Stomach smooth muscle (tissue), 2 donors: ENCODE results near the gene OBI1.
"Not testable (repeated sequence)": the region's sequence is repeated elsewhere in the genome, so short reads cannot be mapped to it uniquely, and the experiment has no call there.

Experiments used
- H3K27ac ChIP-seq: one replicate; pipeline ENCODE4 v1.7.0; 2013; ENCODE audit warnings: mild to moderate bottlenecking, low read length, inconsistent platforms
- H3K27me3 ChIP-seq, 2 donors: one replicate each; pipeline ENCODE4 v1.7.0; 2013; ENCODE audit warnings: low read length in 2 of 2; ENCODE audit not compliant: insufficient read depth in 2 of 2, control insufficient read depth in 1 of 2
- H3K36me3 ChIP-seq, 2 donors: one replicate each; pipeline ENCODE4 v1.7.0; 2013; ENCODE audit warnings: low read length in 2 of 2; ENCODE audit not compliant: control insufficient read depth in 2 of 2, insufficient read depth in 2 of 2
- H3K4me1 ChIP-seq: one replicate; pipeline ENCODE4 v1.7.0; 2013; ENCODE audit warnings: low read length; ENCODE audit not compliant: control insufficient read depth, insufficient read depth
- H3K4me3 ChIP-seq, 2 donors: one replicate each; pipeline ENCODE4 v1.7.0; 2013; ENCODE audit warnings: low read length in 2 of 2
- H3K9ac ChIP-seq, 2 donors: one replicate each; pipeline ENCODE4 v1.7.0; 2013; ENCODE audit warnings: low read length in 2 of 2, mild to moderate bottlenecking in 1 of 2
- H3K9me3 ChIP-seq, 2 donors: one replicate each; pipeline ENCODE4 v1.7.0; 2013; ENCODE audit warnings: low read length in 2 of 2; ENCODE audit not compliant: control insufficient read depth in 2 of 2
- donor health status: healthy.
- donor health status: Pancreatic carcinoma.

OBI1 gene

GRCh38 chr13:78647109-78647678 lies 11.8 kb downstream of the OBI1 start:
- H3K9me3 ChIP-seq, H3K4me1 ChIP-seq, H3K27me3 ChIP-seq, H3K36me3 ChIP-seq, H3K4me3 ChIP-seq, H3K27ac ChIP-seq, H3K9ac ChIP-seq: not testable (repeated sequence)

GRCh38 chr13:78638216-78638615 lies 20.7 kb downstream of the OBI1 start:
- Histone ChIP-seq H3K36me3 (peaks cover 14 to 22% of the 10 kb centered on the region in 2 donors), H3K4me3 (no peak overlapping the region), H3K4me1 (no peaks in the 10 kb centered on the region)

GRCh38 chr13:78636495-78636894 lies 22.5 kb downstream of the OBI1 start:
- Histone ChIP-seq H3K4me3 (no peak overlapping the region), H3K9ac (no peak overlapping the region), H3K9me3 (no peaks in the 10 kb centered on the region), H3K4me1 (no peaks in the 10 kb centered on the region), H3K27ac (no peak overlapping the region), H3K36me3 (peaks cover 22 to 30% of the 10 kb centered on the region in 2 donors), H3K27me3 (no peaks in the 10 kb centered on the region)

More at GRCh38 chr13:78638216-78638615, 20.7 kb downstream of the OBI1 start:
- no peak overlapping the region for H3K9ac ChIP-seq
- H3K27ac ChIP-seq: no peak overlapping the region
- H3K27me3 ChIP-seq: no peaks in the 10 kb centered on the region
- no peaks in the 10 kb centered on the region for H3K9me3 ChIP-seq

GRCh38 chr13:78632996-78633395 lies 26.0 kb downstream of the OBI1 start:
- Histone ChIP-seq H3K27ac (no peak overlapping the region), H3K36me3 (peaks cover 23 to 26% of the 10 kb centered on the region in 2 donors), H3K27me3 (no peaks in the 10 kb centered on the region), H3K9ac (no peak overlapping the region), H3K9me3 (no peaks in the 10 kb centered on the region), H3K4me1 (no peaks in the 10 kb centered on the region), H3K4me3 (no peak overlapping the region)

- Histone ChIP-seq H3K4me3 (no peak overlapping the region), H3K36me3 (peaks cover 13 to 18% of the 10 kb centered on the region in 2 donors), H3K27ac (no peak overlapping the region), H3K27me3 (no peaks in the 10 kb centered on the region), H3K4me1 (no peaks in the 10 kb centered on the region), H3K9ac (no peak overlapping the region), H3K9me3 (no peaks in the 10 kb centered on the region)
Measured at GRCh38 chr13:78631077-78631476, 27.9 kb downstream of the OBI1 start.

GRCh38 chr13:78630511-78630910 lies 28.4 kb downstream of the OBI1 start:
- no peaks in the 10 kb centered on the region for H3K27me3 ChIP-seq
- H3K9me3 ChIP-seq: no peaks in the 10 kb centered on the region
- H3K36me3 ChIP-seq: peaks cover 13 to 23% of the 10 kb centered on the region in 2 donors
- no peak overlapping the region for H3K4me3 ChIP-seq
- no peak overlapping the region for H3K9ac ChIP-seq
- H3K27ac ChIP-seq: no peak overlapping the region
- H3K4me1 ChIP-seq: no peaks in the 10 kb centered on the region

GRCh38 chr13:78625384-78625783 lies 33.6 kb downstream of the OBI1 start:
- H3K9me3 ChIP-seq: no peaks in the 10 kb centered on the region

GRCh38 chr13:78623132-78623531 lies 35.8 kb downstream of the OBI1 start:
- Histone ChIP-seq H3K4me3 (no peak overlapping the region), H3K27ac (no peak overlapping the region), H3K36me3 (peaks cover 3 to 8% of the 10 kb centered on the region in 2 donors), H3K9me3 (no peaks in the 10 kb centered on the region), H3K9ac (no peak overlapping the region), H3K27me3 (no peaks in the 10 kb centered on the region), H3K4me1 (no peaks in the 10 kb centered on the region)

More at GRCh38 chr13:78625384-78625783, 33.6 kb downstream of the OBI1 start:
- peaks cover 5 to 10% of the 10 kb centered on the region in 2 donors for H3K36me3 ChIP-seq
- no peaks in the 10 kb centered on the region for H3K27me3 ChIP-seq
- H3K27ac ChIP-seq: no peak overlapping the region
- H3K4me3 ChIP-seq: no peak overlapping the region
- H3K4me1 ChIP-seq: no peaks in the 10 kb centered on the region
- no peak overlapping the region for H3K9ac ChIP-seq

GRCh38 chr13:78620936-78621470 lies 38.0 kb downstream of the OBI1 start:
- no peaks in the 10 kb centered on the region for H3K4me1 ChIP-seq
- H3K9ac ChIP-seq: no peak overlapping the region
- peaks cover 10 to 15% of the 10 kb centered on the region in 2 donors for H3K36me3 ChIP-seq
- no peak overlapping the region for H3K27ac ChIP-seq
- no peaks in the 10 kb centered on the region for H3K9me3 ChIP-seq
- H3K4me3 ChIP-seq: no peak overlapping the region
- no peaks in the 10 kb centered on the region for H3K27me3 ChIP-seq

- Histone ChIP-seq H3K4me1 (no peaks in the 10 kb centered on the region), H3K36me3 (peaks cover 9 to 13% of the 10 kb centered on the region in 2 donors), H3K9me3 (no peaks in the 10 kb centered on the region), H3K4me3 (no peak overlapping the region), H3K27ac (no peak overlapping the region), H3K27me3 (no peaks in the 10 kb centered on the region), H3K9ac (no peak overlapping the region)
Measured at GRCh38 chr13:78618411-78618810, 40.5 kb downstream of the OBI1 start.

GRCh38 chr13:78611040-78611439 lies 47.9 kb downstream of the OBI1 start:
- H3K27me3 ChIP-seq: peaks cover 35 to 44% of the 10 kb centered on the region in 2 donors
- peaks cover 24% of the 10 kb centered on the region for H3K4me1 ChIP-seq
- H3K9ac ChIP-seq: no peak overlapping the region
- no peak overlapping the region for H3K4me3 ChIP-seq
- H3K27ac ChIP-seq: no peak overlapping the region
- H3K9me3 ChIP-seq: no peaks in the 10 kb centered on the region
- H3K36me3 ChIP-seq: peaks cover 1 to 5% of the 10 kb centered on the region in 2 donors
